ENCODE measurements around the gene FRRS1. TPM values are rescaled to one million over a fixed set of nuclear protein-coding genes. Genes with fewer than 3 reads are reported as not detected.

Gene FRRS1
- total and polyA plus RNA-seq, 2 experiments from 2014 or later: 0.13 to 3.9 TPM

DNA sequence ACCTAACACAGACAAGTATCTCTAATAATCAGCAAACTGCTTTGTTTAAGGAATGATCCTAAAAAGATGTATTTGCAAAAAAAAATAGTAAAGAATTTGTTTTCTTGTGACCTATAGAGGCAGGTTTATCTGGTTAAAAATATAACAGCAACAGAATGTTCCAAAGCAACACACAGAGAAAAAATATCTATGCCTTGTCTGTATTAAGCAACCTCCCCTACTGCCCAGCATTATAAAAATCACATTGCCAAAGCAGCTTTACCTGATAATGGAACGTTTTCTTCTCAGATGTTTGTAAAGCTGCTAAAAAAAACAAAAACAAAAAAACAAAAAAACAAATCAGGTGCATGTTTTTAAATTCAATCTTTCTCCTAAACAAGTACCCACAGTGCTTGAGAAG, 95.9 kb downstream of the FRRS1 start:
- Histone ChIP-seq H2AFZ (no peak overlapping the region), H3K4me3 (no peak overlapping the region), H3K9ac (no peak overlapping the region), H3K4me1 (ENCODE audit: insufficient read depth) (0 out of 2 replicates have a peak, but pooled peaks cover 9% of the 10 kb centered on the region), H3K4me2 (ENCODE audit: unreplicated experiment) (no peak overlapping the region), H3F3A (ENCODE audit: insufficient read depth) (0 out of 2 replicates have a peak, but pooled peaks cover 3% of the 10 kb centered on the region), H4K20me1 (ENCODE audit: insufficient read depth) (no peaks in the 10 kb centered on the region), H3K9me3 (ENCODE audit: low read depth) (no peaks in the 10 kb centered on the region), H3K27me3 (replicated peaks; ENCODE audit: insufficient read depth) (no peaks in the 10 kb centered on the region), H3K9me2 (ENCODE audit: insufficient read depth) (no peaks in the 10 kb centered on the region), H3K79me2 (ENCODE audit: insufficient read depth) (no peaks in the 10 kb centered on the region), H3K27ac (no peak overlapping the region), H3K36me3 (ENCODE audit: low read depth) (no peaks in the 10 kb centered on the region)
- DNase-seq: no peak
- in situ Hi-C loops (cut with MboI): no loop called here
- 41 to 71% methylated on average over 1 of the region's 1 CpG for WGBS, 2 experiments (ENCODE audit: low coverage in 1 of 2, low lambda C conversion rate in 2 of 2, missing lambda C conversion rate in 2 of 2)
- TF ChIP-seq EZH2 (IDR thresholded peaks at IDR 0.05; ENCODE audit: insufficient read depth, poor library complexity, severe bottlenecking): no peak
- no peak for TF ChIP-seq EZH2phosphoT487 (IDR thresholded peaks at IDR 0.05; ENCODE audit: insufficient read depth, low read depth)

- H2AFZ ChIP-seq: no peak overlapping the region
- H3K9me3 ChIP-seq (ENCODE audit: low read depth): no peaks in the 10 kb centered on the region
- H3K27me3 ChIP-seq (replicated peaks; ENCODE audit: insufficient read depth): no peaks in the 10 kb centered on the region
- no peak overlapping the region for H3K4me2 ChIP-seq (ENCODE audit: unreplicated experiment)
- no peaks in the 10 kb centered on the region for H3K36me3 ChIP-seq (ENCODE audit: low read depth)
- H3K79me2 ChIP-seq (ENCODE audit: insufficient read depth): no peaks in the 10 kb centered on the region
- in situ Hi-C loops (cut with MboI): no loop called here
- DNase-seq: no peak
- H3K4me1 ChIP-seq (ENCODE audit: insufficient read depth): 0 out of 2 replicates have a peak, but pooled peaks cover 9% of the 10 kb centered on the region
- TF ChIP-seq EZH2phosphoT487 (IDR thresholded peaks at IDR 0.05; ENCODE audit: insufficient read depth, low read depth) (no peak), EZH2 (IDR thresholded peaks at IDR 0.05; ENCODE audit: insufficient read depth, poor library complexity, severe bottlenecking) (no peak)
- no peaks in the 10 kb centered on the region for H3K9me2 ChIP-seq (ENCODE audit: insufficient read depth)
- WGBS, 2 experiments (ENCODE audit: low coverage in 1 of 2, low lambda C conversion rate in 2 of 2, missing lambda C conversion rate in 2 of 2): 92 to 97% methylated on average over 2 of the region's 2 CpGs
- no peak overlapping the region for H3K9ac ChIP-seq
- no peak overlapping the region for H3K27ac ChIP-seq
- no peaks in the 10 kb centered on the region for H4K20me1 ChIP-seq (ENCODE audit: insufficient read depth)
- no peak overlapping the region for H3K4me3 ChIP-seq
- H3F3A ChIP-seq (ENCODE audit: insufficient read depth): 0 out of 2 replicates have a peak, but pooled peaks cover under 1% of the 10 kb centered on the region
Observed at GRCh38 chr1:99669821-99670220, 96.6 kb downstream of the FRRS1 start.

DNA sequence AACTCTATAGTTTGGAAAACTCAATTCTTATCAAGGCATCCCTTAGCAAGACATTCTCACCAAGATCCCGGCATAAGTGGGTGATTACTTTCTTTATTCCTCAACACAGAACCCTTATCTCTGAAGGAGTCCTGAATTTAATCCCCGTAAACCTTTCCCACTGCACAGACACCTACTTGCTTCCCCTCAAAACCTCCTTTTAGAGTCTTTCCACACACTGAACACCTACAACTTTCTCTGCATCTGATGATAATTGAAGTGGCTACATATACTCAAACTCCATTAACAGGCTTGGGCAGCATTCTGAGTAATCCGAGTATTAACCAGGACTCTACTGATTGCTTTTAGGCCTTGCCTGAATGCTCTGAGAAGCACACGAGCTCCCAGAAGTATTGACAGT, 97.1 kb downstream of the FRRS1 start:
- H3K9me2 ChIP-seq (ENCODE audit: insufficient read depth): no peaks in the 10 kb centered on the region
- H2AFZ ChIP-seq: no peak overlapping the region
- DNase-seq: no peak
- no peak overlapping the region for H3K4me3 ChIP-seq
- no peaks in the 10 kb centered on the region for H4K20me1 ChIP-seq (ENCODE audit: insufficient read depth)
- no peak for TF ChIP-seq EZH2 (IDR thresholded peaks at IDR 0.05; ENCODE audit: insufficient read depth, poor library complexity, severe bottlenecking)
- TF ChIP-seq EZH2phosphoT487 (IDR thresholded peaks at IDR 0.05; ENCODE audit: insufficient read depth, low read depth): no peak
- H3K9me3 ChIP-seq (ENCODE audit: low read depth): no peaks in the 10 kb centered on the region
- 86 to 90% methylated on average over 4 of the region's 4 CpGs for WGBS, 2 experiments (ENCODE audit: low coverage in 1 of 2, low lambda C conversion rate in 2 of 2, missing lambda C conversion rate in 2 of 2)
- in situ Hi-C loops (cut with MboI): no loop called here
- H3K27ac ChIP-seq: no peak overlapping the region
- H3K27me3 ChIP-seq (replicated peaks; ENCODE audit: insufficient read depth): no peaks in the 10 kb centered on the region
- no peaks in the 10 kb centered on the region for H3K79me2 ChIP-seq (ENCODE audit: insufficient read depth)
- H3K36me3 ChIP-seq (ENCODE audit: low read depth): no peaks in the 10 kb centered on the region
- no peak overlapping the region for H3K4me2 ChIP-seq (ENCODE audit: unreplicated experiment)
- H3K9ac ChIP-seq: no peak overlapping the region
- 0 out of 2 replicates have a peak, but pooled peaks cover 9% of the 10 kb centered on the region for H3K4me1 ChIP-seq (ENCODE audit: insufficient read depth)
- H3F3A ChIP-seq (ENCODE audit: insufficient read depth): no peaks in the 10 kb centered on the region

GRCh38 chr1:99665212-99665611, 101.2 kb downstream of the FRRS1 start:
- Histone ChIP-seq H3K27ac (no peak overlapping the region), H3K9me2 (ENCODE audit: insufficient read depth) (0 out of 2 replicates have a peak, but pooled peaks cover 5% of the 10 kb centered on the region), H3K27me3 (replicated peaks; ENCODE audit: insufficient read depth) (no peaks in the 10 kb centered on the region), H4K20me1 (ENCODE audit: insufficient read depth) (no peaks in the 10 kb centered on the region), H3K9ac (no peak overlapping the region), H3K36me3 (ENCODE audit: low read depth) (no peaks in the 10 kb centered on the region), H3K4me2 (ENCODE audit: unreplicated experiment) (no peak overlapping the region), H3K4me1 (ENCODE audit: insufficient read depth) (peaks cover 27% of the 10 kb centered on the region), H3K9me3 (ENCODE audit: low read depth) (no peaks in the 10 kb centered on the region), H2AFZ (no peak overlapping the region), H3K4me3 (no peak overlapping the region), H3F3A (ENCODE audit: insufficient read depth) (peaks cover 22% of the 10 kb centered on the region), H3K79me2 (ENCODE audit: insufficient read depth) (no peaks in the 10 kb centered on the region)
- no peak for TF ChIP-seq EZH2phosphoT487 (IDR thresholded peaks at IDR 0.05; ENCODE audit: insufficient read depth, low read depth)
- no peak for TF ChIP-seq EZH2 (IDR thresholded peaks at IDR 0.05; ENCODE audit: insufficient read depth, poor library complexity, severe bottlenecking)
- in situ Hi-C loops (cut with MboI): no loop called here
- WGBS, 2 experiments (ENCODE audit: low coverage in 1 of 2, low lambda C conversion rate in 2 of 2, missing lambda C conversion rate in 2 of 2): 68 to 72% methylated on average over 1 of the region's 1 CpG
- no peak for DNase-seq

Measured in GM23248 (cell line).